ENCODE results near the gene AOPEP.

AOPEP gene

DNA sequence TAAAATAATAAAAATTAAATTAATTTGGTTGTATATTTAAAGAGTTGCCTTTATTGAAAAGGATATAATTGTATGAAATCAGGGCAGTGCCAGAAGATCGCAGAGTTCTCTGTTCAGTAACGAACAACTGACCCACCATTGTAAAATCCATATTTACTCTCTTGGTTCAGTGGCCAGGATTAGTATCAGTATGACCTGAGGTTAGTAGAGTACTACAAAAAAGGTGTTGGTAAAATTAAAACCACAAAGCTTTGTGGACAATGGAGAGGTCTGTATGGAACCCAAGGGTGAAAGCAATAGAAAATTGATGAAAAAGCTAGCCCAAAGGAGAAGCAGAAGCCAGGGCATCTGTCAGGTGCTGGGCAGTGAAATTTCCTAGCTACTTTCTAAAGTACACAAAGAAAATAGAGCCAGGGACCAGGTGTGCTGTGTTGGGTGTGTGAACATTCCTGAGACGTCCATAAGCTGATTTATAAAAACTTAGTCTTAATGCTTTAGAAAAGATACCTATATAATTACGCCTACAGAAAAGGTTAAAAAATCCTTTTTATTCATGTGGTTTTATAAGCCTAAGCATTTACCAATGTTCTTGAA lies 159.5 kb downstream of the AOPEP start:
- H3K4me3 ChIP-seq (ENCODE audit: low read depth, low read length) = no peak overlapping the region

- H3K4me3 ChIP-seq (ENCODE audit: low read depth, low read length) = no peak overlapping the region
Observed at GRCh38 chr9:94887721-94888120, 161.2 kb downstream of the AOPEP start.

GRCh38 chr9:94888775-94889174 lies 162.3 kb downstream of the AOPEP start:
- H3K4me3 ChIP-seq (ENCODE audit: low read depth, low read length) = no peak overlapping the region

DNA sequence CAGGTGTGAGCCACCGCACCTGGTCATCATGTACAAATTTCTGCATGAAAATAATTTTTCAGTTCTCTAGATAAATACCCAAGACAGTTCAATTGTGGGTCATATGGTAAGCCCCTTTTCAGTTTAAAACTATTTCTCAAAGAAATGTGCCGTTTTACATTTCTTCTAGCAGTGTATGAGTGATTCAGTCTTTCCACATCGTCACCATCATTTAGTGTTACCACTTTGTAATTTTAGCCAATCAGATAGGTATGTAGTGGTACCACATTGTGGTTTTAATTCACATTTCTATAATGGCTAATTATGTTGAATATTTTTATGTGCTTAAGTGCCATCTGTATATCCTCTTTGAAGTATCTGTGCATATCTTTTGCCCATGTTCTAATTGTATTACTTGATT lies 163.1 kb downstream of the AOPEP start:
- no peak overlapping the region for H3K4me3 ChIP-seq (ENCODE audit: low read depth, low read length)

GRCh38 chr9:94891183-94891582 lies 164.7 kb downstream of the AOPEP start:
- no peak overlapping the region for H3K4me3 ChIP-seq (ENCODE audit: low read depth, low read length)

DNA sequence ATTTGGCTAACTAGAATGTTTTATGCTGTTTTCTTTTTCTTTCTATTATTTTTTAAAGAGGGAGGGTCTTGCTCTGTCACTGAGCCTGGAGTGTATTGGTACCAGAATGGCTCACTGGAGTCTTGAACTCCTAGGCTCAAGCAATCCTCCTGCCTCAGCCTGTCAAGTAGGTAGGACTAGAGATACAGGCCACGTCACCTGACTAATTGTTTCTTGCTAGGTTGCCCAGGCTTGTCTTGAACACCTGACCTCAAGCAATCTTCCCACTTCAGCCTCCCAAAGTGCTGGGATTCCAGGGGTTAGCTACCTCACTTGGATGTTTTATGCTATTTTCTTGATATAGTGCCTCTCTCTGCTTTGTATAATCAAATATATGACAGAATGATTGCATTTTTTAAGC lies 166.2 kb downstream of the AOPEP start:
- no peak overlapping the region for H3K4me3 ChIP-seq (ENCODE audit: low read depth, low read length)

DNA sequence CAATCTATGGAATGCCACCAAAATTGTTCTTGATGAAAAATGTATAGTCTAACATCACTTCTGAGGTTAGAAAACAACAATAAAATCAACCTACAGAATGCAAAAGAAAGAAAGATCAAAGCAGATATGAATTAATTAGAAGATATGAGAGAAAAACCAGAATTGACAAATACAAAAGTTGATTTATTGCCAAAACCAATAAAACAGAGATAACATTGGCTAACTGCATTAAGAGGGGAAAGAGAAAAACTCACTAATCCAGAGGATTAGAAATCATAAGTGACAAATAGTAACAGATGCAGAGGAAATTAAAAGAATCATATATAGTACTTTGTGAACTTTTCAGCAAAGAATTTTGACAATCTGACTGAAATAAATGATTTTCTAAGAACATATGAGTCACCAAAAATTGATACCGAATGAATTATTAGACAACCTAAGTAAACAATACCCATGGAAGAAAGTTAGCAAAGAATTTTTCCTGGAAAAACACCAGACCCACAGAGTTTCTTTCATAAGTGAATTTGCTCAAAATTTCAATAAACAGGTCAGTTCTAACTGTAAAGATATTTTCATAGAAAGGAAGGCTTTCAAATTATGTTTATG lies 167.7 kb downstream of the AOPEP start:
- no peak overlapping the region for H3K4me3 ChIP-seq (ENCODE audit: low read depth, low read length)

DNA sequence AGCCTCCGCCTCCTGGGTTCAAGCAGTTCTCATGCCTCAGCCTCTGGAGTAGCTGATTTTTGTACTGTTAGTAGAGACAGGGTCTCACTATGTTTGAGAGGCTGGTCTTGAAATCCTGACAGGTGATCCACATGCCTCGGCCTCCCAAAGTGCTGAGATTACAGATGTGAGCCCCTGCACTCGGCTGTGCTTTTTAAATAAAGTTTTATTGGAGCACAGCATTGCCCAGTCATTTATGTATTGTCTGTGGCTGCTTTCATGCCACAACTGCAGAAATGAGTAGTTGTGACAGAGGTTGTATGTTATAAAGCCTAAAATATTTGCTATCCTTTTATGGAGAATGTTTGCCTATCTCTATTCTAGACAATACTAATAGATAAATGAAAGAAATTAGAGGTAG lies 169.2 kb downstream of the AOPEP start:
- H3K4me3 ChIP-seq (ENCODE audit: low read depth, low read length) = no peak overlapping the region

DNA sequence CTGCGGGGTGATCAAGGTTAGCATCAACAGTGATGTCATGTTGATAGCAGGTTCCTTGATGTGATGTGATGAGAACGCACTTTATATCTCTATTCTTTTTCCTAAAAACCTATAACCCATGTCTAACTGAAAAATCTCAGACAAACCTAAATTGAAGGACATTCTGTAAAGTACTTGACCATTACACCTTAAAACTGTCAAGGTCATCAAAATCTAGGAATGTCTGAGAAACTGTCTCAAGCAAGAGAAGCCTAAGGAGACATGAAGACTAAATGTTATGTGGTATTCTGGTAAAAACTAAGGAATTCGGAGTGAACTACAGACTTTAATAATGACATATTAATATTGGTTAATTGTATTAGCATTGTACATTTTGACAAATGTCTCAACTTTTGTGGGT lies 170.0 kb downstream of the AOPEP start:
- no peak overlapping the region for H3K4me3 ChIP-seq (ENCODE audit: low read depth, low read length)

DNA sequence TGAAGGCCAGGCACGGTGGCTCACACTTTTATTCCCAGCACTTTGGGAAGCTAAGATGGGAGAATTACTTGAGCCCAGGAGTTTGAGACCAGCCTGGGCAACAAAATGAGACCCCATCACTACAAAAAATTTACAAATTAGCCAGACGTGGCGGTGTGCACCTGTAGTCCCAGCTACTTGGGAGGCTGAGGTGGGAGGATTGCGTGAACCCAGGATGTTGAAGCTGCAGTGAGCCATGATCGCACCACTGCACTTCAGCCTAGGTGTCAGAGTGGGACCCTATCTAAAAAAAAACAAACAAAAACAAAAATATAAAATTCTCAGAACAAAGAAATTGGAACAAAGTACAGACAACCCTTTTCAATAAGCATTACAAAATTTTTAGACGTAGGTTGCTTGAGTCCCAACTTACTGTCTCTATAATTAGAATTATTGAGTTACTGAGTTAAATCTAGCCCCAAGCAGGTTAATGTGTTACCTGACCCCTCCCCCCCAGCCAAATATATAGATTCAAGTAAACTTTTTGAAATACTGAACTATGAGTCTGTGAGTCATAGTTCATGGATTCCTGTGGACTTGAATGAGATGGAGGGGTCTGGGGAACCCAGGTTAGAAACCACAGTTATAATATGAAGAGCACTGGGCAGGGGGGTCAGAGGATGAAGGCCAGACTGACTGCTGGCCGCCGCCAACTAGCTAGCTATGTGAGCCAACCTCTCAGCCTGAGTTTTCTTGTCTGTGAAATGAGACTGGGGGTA lies 173.1 kb downstream of the AOPEP start:
- H3K4me3 ChIP-seq (ENCODE audit: low read depth, low read length) = no peak overlapping the region

- no peak overlapping the region for H3K4me3 ChIP-seq (ENCODE audit: low read depth, low read length)
Observed at GRCh38 chr9:94900222-94901018, 173.9 kb downstream of the AOPEP start.

DNA sequence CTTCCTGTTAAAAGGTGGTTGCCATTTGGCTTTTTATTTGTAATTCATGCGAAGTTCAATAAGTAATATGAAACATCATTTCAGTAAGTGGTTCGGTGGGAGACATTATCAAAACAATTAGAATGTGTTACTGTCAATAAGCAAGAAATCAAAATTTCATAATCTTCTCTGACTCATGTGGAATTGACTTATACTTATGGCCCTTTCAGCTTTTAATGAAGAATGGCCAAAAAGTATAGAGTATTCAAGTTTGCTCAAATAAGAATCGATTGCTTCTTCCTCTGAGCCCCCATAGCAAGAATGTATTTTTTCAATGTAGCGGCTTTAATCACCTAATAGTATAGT lies 174.5 kb downstream of the AOPEP start:
- H3K4me3 ChIP-seq (ENCODE audit: low read depth, low read length) = no peak overlapping the region

- no peak overlapping the region for H3K4me3 ChIP-seq (ENCODE audit: low read depth, low read length)
Observed at GRCh38 chr9:94903961-94904421, 177.5 kb downstream of the AOPEP start.

DNA sequence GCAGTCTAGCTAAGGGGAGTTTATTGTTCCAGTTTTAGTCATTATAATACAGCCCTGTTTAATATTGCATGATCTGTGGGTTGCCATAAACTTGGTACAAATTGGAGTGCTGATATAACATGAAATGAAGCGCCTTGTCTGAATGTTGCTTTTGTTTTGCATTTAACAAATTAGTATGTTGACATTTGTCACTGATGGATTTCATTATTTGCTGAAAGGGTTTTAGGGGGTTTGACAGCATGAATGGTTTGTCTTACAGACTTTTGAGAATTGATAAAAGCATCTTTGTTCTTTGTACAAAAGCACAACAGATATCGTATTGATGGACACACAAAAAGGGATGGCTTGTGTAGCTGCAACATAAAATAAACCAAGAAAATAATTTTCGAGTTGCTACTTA lies 178.3 kb downstream of the AOPEP start:
- H3K4me3 ChIP-seq (ENCODE audit: low read depth, low read length) = no peak overlapping the region

- no peak overlapping the region for H3K4me3 ChIP-seq (ENCODE audit: low read depth, low read length)
Observed at GRCh38 chr9:94905606-94906005, 179.1 kb downstream of the AOPEP start.

GRCh38 chr9:94906181-94906580 lies 179.7 kb downstream of the AOPEP start:
- H3K4me3 ChIP-seq (ENCODE audit: low read depth, low read length) = no peak overlapping the region

DNA sequence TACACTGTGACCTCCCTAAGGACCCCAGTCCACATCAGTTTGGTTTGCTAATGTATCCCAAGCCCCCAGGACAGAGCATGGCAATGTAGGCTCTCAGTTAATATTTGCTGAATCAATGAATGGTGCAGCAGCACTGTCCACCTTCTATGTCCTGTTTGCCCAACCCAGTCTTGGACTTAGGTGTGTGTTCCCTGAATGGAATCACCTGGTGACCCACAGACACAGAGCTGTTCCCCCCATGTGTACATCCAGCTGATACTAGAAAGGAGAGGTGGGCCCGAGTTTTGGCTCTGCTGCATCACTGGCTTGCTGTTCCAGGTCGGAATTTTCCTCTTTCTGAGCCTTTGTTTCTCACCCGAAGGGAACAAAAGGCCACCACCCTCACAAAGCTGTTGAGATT lies 180.2 kb downstream of the AOPEP start:
- H3K4me3 ChIP-seq (ENCODE audit: low read depth, low read length) = no peak overlapping the region

DNA sequence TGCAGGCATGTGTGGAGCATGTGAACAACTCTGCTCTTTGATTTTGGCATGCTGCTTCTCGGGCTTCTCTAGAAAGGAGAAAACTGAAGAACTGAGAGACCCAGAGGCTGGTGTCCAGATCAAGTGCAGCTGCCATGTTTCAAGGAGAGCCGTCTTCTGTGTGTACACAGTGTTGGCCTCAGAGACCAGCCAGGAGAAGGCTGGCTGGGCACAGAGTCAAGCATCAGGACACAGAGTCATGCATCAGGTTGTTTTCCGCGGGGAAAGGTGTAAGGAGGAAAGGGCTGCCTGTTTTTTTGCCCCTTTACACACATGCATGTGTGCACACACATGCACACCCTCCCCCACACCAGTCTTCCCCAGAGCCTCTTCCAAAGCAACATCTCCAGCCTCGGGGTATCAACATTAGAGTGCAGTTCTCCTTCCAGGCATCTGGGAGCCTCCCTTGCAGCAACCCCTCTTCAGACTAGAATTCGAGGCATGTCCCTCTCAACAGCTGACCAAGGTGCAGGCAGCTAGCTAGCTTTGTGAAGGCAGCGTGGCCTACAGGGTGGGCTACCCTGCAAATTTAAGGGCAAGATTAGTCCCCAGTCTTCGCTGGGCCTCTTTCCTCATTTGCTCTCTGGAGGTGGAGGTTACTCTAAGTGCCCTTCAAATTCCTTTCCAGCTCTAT lies 180.9 kb downstream of the AOPEP start:
- H3K4me3 ChIP-seq (ENCODE audit: low read depth, low read length) = no peak overlapping the region

GRCh38 chr9:94908011-94908563 lies 181.6 kb downstream of the AOPEP start:
- H3K4me3 ChIP-seq (ENCODE audit: low read depth, low read length) = no peak overlapping the region

GRCh38 chr9:94908583-94909249 lies 182.2 kb downstream of the AOPEP start:
- no peak overlapping the region for H3K4me3 ChIP-seq (ENCODE audit: low read depth, low read length)

Data from iPS-11a (cell line).